Ovary (tissue), 9 donors: ENCODE data around the gene ARHGAP12. TPM values are rescaled to one million over a fixed set of nuclear protein-coding genes. Genes with fewer than 3 reads are reported as not detected.

Experiments
- DNase-seq, 5 donors: peaks; one replicate each; pipeline ENCODE4 v3.0.0-alpha.2; 2019 to 2020
- H3K27ac ChIP-seq, 2 donors: fragments of 200-600 bp; one replicate each; pipeline versions ENCODE4 v1.5.1 to v1.8.0; 2019 to 2022
- H3K27me3 ChIP-seq: fragments of 200-600 bp; one replicate; pipeline ENCODE4 v1.8.0; 2022
- H3K36me3 ChIP-seq: fragments of 200-600 bp; sonication (generic); one replicate; pipeline ENCODE4 v1.5.1; 2019
- H3K4me1 ChIP-seq: one replicate; pipeline ENCODE4 v1.8.1; 2013; ENCODE audit warnings: mild to moderate bottlenecking, moderate library complexity; ENCODE audit not compliant: insufficient read depth
- H3K4me3 ChIP-seq: fragments of 200-600 bp; sonication (generic); one replicate; pipeline ENCODE4 v1.5.1; 2017
- H3K9me3 ChIP-seq, 2 donors: fragments of 200-600 bp in 1 of 2; sonication (generic) in 1 of 2; one replicate each; pipeline versions ENCODE4 v1.5.1 to v1.8.1; 2013 to 2019; ENCODE audit warnings: mild to moderate bottlenecking in 1 of 2, moderate library complexity in 1 of 2
- CTCF ChIP-seq, 3 donors: fragments of 450-650 bp in 2 of 3; fragments of 200-600 bp in 1 of 3; IDR thresholded peaks; one replicate each; pipeline versions ENCODE4 v1.5.1 to v1.8.0; 2016 to 2022; ENCODE audit warnings: antibody characterized with exemption in 3 of 3, mild to moderate bottlenecking in 1 of 3
- EP300 ChIP-seq: sonication (generic); formaldehyde crosslinking; IDR thresholded peaks from one replicate; pipeline ENCODE4 v1.6.1; 2017; ENCODE audit warnings: antibody characterized with exemption
- POLR2A ChIP-seq: fragments of 450-650 bp; IDR thresholded peaks from one replicate; pipeline ENCODE4 v1.6.1; 2017; ENCODE audit warnings: antibody characterized with exemption, mild to moderate bottlenecking, moderate library complexity
- WGBS, 3 donors: extraction: QIAGEN DNeasy Blood & Tissue Kit in 1 of 3; methylation state at CpG; one replicate each; pipeline versions ENCODE4 v1.1.5 to v1.1.7; 2013 to 2017; 5-methylcytosine and 5-hydroxymethylcytosine counted together
- intact Hi-C, 4 donors: fragments of 100-400 bp; cut with DNase I; formaldehyde crosslinking; loops; one replicate each; pipeline versions ENCODE4 v1.11.0 to v1.15.1; 2022 to 2023
- polyA plus RNA-seq, 2 donors: library from polyadenylated mRNA; stranded (reverse); fragments of 200-250 nt in 1 of 2; fragments of 350-450 nt in 1 of 2; fragmentation: Illumina TruSeq in 1 of 2; extraction: RNeasy Lipid Tissue Mini Kit (QIAGEN cat#74804) in 1 of 2; gene quantifications; one replicate each; pipeline ENCODE4 v1.2.3, GENCODE V29; 2013 to 2014
- total RNA-seq, 7 donors: library from RNA; depleted of rRNA in 2 of 7; stranded (reverse); fragments of >200 nt in 2 of 7; fragmentation: NEBNext Ultra II Directional in 3 of 7; extraction: Animal tissue kit (Norgen Biotek cat#: 25700) in 3 of 7; gene quantifications; one replicate each; pipeline versions ENCODE4 v1.1.0 to v1.2.4, GENCODE V29; 2016 to 2023
- donor health status: DM: no; HTN: no; CAD: no; lungs with moderate emphysema.
- donor health status: DM: no; HTN: no; CAD: no.
- donor health status: Bipolar disorder and iron deficiency.
- donor health status: DM: yes; HTN: yes; CAD: no.
- donor health status: DM: no; HTN: no; CAD: no.
- donor health status: DM: yes; HTN: yes; CAD: no.

The ARHGAP12 gene
- total and polyA plus RNA-seq, 9 donors: 13.9 to 60.6 (median 32.0) TPM

- Histone ChIP-seq H3K27ac (no peak overlapping the region), H3K27me3 (no peaks in the 10 kb centered on the region), H3K36me3 (no peaks in the 10 kb centered on the region), H3K4me3 (no peak overlapping the region), H3K4me1 (no peaks in the 10 kb centered on the region), H3K9me3 (no peaks in the 10 kb centered on the region)
- TF ChIP-seq POLR2A (no peak), CTCF (IDR thresholded peaks at IDR 0.05) (no peak), EP300 (no peak)
- DNase-seq: no peak
- 89 to 95% (median 90%) methylated on average over 1 of the region's 1 CpG for WGBS, 3 donors
- intact Hi-C loops: no loop called here
Observed at GRCh38 chr10:31829776-31830175, 98.9 kb downstream of the ARHGAP12 start.

GRCh38 chr10:31823358-31823757 lies 105.3 kb downstream of the ARHGAP12 start:
- H3K27me3 ChIP-seq: no peaks in the 10 kb centered on the region
- no peak overlapping the region for H3K27ac ChIP-seq
- H3K4me1 ChIP-seq: no peaks in the 10 kb centered on the region
- H3K36me3 ChIP-seq: no peaks in the 10 kb centered on the region
- H3K4me3 ChIP-seq: no peak overlapping the region
- 91 to 95% (median 92%) methylated on average over 4 of the region's 4 CpGs for WGBS, 3 donors
- DNase-seq: no peak
- intact Hi-C loops: no loop called here
- TF ChIP-seq CTCF (IDR thresholded peaks at IDR 0.05) (no peak), POLR2A (no peak), EP300 (no peak)
- H3K9me3 ChIP-seq: no peaks in the 10 kb centered on the region

- H3K36me3 ChIP-seq: no peaks in the 10 kb centered on the region
- no peak for DNase-seq
- TF ChIP-seq POLR2A: no peak
- TF ChIP-seq CTCF (IDR thresholded peaks at IDR 0.05): no peak
- TF ChIP-seq EP300: no peak
- no peak overlapping the region for H3K27ac ChIP-seq
- WGBS, 3 donors: 88 to 90% (median 88%) methylated on average over 8 of the region's 8 CpGs
- H3K9me3 ChIP-seq: no peaks in the 10 kb centered on the region
- no peaks in the 10 kb centered on the region for H3K4me1 ChIP-seq
- intact Hi-C loops: no loop called here
- no peak overlapping the region for H3K4me3 ChIP-seq
- H3K27me3 ChIP-seq: no peaks in the 10 kb centered on the region
Observed at GRCh38 chr10:31822616-31823318, 105.9 kb downstream of the ARHGAP12 start.

GRCh38 chr10:31822150-31822549 lies 106.5 kb downstream of the ARHGAP12 start:
- H3K27me3 ChIP-seq: no peaks in the 10 kb centered on the region
- no peaks in the 10 kb centered on the region for H3K36me3 ChIP-seq
- H3K4me3 ChIP-seq: no peak overlapping the region
- H3K4me1 ChIP-seq: no peaks in the 10 kb centered on the region
- DNase-seq: no peak
- intact Hi-C loops: no loop called here
- TF ChIP-seq CTCF (IDR thresholded peaks at IDR 0.05): no peak
- TF ChIP-seq POLR2A: no peak
- TF ChIP-seq EP300: no peak
- H3K9me3 ChIP-seq: no peaks in the 10 kb centered on the region
- no peak overlapping the region for H3K27ac ChIP-seq
- 90 to 93% (median 91%) methylated on average over 4 of the region's 4 CpGs for WGBS, 3 donors
